ENCODE data around the gene COL8A1. TPM values are rescaled to one million over a fixed set of nuclear protein-coding genes. Genes with fewer than 3 reads are reported as not detected.

The COL8A1 gene
- total RNA-seq, 1 donor from 2014 or later: 23.1 TPM

DNA sequence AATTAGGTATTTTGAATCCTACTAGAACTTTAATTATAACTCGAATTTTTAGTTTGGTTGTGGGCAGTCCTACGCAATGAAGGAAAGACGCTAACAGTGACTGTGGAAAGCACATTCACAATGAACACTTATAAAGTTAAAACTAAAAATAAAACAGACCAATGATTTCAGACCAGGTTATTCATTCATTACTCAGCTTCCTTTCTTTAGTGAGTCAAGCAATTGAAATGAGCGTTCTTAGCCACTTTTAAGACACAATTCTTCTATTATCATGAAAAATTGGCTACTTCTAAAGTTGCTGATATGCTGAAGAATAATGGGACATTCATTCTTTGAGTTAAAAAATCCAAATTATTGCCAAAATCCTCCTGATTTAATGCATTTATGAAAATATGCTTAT lies 113.3 kb downstream of the COL8A1 start:
- no peaks in the 10 kb centered on the region for H3K36me3 ChIP-seq
- no peak overlapping the region for H3K4me3 ChIP-seq
- intact Hi-C loops (cut with DNase I): loop anchor here (10.0 kb wide), 1 partner anchor 727 kb away; no protein-coding TSS in a partner anchor
- no peaks in the 10 kb centered on the region for H3K27me3 ChIP-seq
- H3K4me1 ChIP-seq: no peaks in the 10 kb centered on the region
- no peaks in the 10 kb centered on the region for H3K9me3 ChIP-seq
- no peak overlapping the region for H3K27ac ChIP-seq
- no peak for DNase-seq (ENCODE audit: extremely low spot score in 2 of 2)
- TF ChIP-seq POLR2A (IDR thresholded peaks at IDR 0.05) (no peak), POLR2AphosphoS5 (IDR thresholded peaks at IDR 0.05; ENCODE audit: insufficient read depth in 1 of 2, low read depth in 1 of 2) (no peak)
- TF ChIP-seq, protein P1, sequence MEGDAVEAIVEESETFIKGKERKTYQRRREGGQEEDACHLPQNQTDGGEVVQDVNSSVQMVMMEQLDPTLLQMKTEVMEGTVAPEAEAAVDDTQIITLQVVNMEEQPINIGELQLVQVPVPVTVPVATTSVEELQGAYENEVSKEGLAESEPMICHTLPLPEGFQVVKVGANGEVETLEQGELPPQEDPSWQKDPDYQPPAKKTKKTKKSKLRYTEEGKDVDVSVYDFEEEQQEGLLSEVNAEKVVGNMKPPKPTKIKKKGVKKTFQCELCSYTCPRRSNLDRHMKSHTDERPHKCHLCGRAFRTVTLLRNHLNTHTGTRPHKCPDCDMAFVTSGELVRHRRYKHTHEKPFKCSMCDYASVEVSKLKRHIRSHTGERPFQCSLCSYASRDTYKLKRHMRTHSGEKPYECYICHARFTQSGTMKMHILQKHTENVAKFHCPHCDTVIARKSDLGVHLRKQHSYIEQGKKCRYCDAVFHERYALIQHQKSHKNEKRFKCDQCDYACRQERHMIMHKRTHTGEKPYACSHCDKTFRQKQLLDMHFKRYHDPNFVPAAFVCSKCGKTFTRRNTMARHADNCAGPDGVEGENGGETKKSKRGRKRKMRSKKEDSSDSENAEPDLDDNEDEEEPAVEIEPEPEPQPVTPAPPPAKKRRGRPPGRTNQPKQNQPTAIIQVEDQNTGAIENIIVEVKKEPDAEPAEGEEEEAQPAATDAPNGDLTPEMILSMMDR (IDR thresholded peaks at IDR 0.05): no peak

- Histone ChIP-seq H3K27me3 (no peaks in the 10 kb centered on the region), H3K9me3 (no peaks in the 10 kb centered on the region), H3K4me1 (no peaks in the 10 kb centered on the region), H3K36me3 (no peaks in the 10 kb centered on the region), H3K4me3 (no peak overlapping the region), H3K27ac (no peak overlapping the region)
- no peak for TF ChIP-seq POLR2A (IDR thresholded peaks at IDR 0.05)
- TF ChIP-seq, protein P1 (IDR thresholded peaks at IDR 0.05): peak in 2 of 3 experiments; percentile 35 to 45
- intact Hi-C loops (cut with DNase I): loop anchor here (10.0 kb wide), 1 partner anchor 729 kb away; no protein-coding TSS in a partner anchor
- no peak for DNase-seq (ENCODE audit: extremely low spot score in 2 of 2)
Observed at GRCh38 chr3:99753268-99753975, 115.0 kb downstream of the COL8A1 start.

DNA sequence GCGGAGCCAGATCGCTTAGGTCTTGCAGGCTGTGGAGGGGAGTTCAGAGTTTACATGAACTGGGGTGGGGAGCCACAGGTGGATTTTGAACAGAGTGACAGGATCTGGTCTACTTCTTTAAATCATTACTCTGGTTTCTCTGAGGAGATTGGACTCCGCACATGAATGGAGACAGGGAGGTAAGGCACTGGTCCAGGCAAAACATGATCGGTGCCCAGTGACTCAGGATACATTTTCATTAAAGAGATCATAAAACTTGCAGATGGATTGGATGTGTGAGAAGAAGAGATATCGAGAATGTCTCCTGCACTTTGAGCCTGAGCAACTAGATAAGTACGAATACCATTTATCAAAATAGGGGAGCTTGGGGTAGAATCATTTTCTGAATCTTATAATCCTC lies 117.4 kb downstream of the COL8A1 start:
- intact Hi-C loops (cut with DNase I): loop anchor here (10.0 kb wide), 1 partner anchor 731 kb away; no protein-coding TSS in a partner anchor
- H3K27me3 ChIP-seq: no peaks in the 10 kb centered on the region

GRCh38 chr3:99757966-99758365 lies 119.6 kb downstream of the COL8A1 start:
- Histone ChIP-seq H3K4me1 (no peaks in the 10 kb centered on the region), H3K36me3 (no peaks in the 10 kb centered on the region), H3K27me3 (no peaks in the 10 kb centered on the region), H3K9me3 (no peaks in the 10 kb centered on the region), H3K27ac (no peak overlapping the region), H3K4me3 (no peak overlapping the region)
- intact Hi-C loops (cut with DNase I): loop anchor here (10.0 kb wide), 1 partner anchor 733 kb away; no protein-coding TSS in a partner anchor
- DNase-seq (ENCODE audit: extremely low spot score in 2 of 2): no peak
- TF ChIP-seq POLR2AphosphoS5 (IDR thresholded peaks at IDR 0.05; ENCODE audit: insufficient read depth in 1 of 2, low read depth in 1 of 2): no peak
- TF ChIP-seq, protein P1 (IDR thresholded peaks at IDR 0.05): no peak
- no peak for TF ChIP-seq POLR2A (IDR thresholded peaks at IDR 0.05)

More for the DNA sequence above, 117.4 kb downstream of the COL8A1 start:
- H3K27ac ChIP-seq: no peak overlapping the region
- no peaks in the 10 kb centered on the region for H3K36me3 ChIP-seq
- no peak for DNase-seq (ENCODE audit: extremely low spot score in 2 of 2)
- no peaks in the 10 kb centered on the region for H3K4me1 ChIP-seq
- H3K4me3 ChIP-seq: no peak overlapping the region
- H3K9me3 ChIP-seq: no peaks in the 10 kb centered on the region
- TF ChIP-seq, protein P1 (IDR thresholded peaks at IDR 0.05): no peak

DNA sequence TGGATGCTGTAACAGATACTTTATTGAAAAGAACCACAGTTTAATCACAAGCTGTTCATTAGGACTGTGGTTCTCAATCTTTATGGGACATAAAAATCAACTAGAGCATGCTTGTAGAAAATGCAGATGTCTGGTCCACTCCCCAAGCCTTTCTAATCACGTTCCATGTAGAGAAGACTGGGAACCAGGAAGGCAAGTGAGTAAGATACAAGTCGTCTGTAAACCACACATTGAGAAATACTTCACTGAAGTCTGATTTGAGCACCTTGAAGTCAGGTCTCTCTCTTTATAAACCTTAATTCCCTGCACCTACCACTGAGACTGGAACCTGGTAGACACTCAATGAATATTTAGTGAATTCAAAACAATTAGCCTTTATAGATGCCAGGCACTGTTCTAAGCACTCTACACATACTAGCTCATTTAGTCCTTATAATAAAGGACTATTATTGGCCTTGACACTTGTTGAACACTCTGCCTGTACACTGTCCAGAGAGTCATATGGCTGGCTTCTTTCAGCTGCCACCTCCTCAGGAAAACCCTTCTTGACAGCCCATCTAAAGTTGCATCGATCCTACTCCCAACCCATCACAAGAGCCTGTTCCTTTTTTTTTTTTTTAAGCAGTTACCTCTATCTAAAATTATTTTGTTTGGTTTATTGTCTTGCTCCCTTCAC lies 120.2 kb downstream of the COL8A1 start:
- no peaks in the 10 kb centered on the region for H3K4me1 ChIP-seq
- no peaks in the 10 kb centered on the region for H3K27me3 ChIP-seq
- TF ChIP-seq, protein P1 (IDR thresholded peaks at IDR 0.05): no peak
- TF ChIP-seq POLR2A (IDR thresholded peaks at IDR 0.05) (no peak), POLR2AphosphoS5 (IDR thresholded peaks at IDR 0.05; ENCODE audit: insufficient read depth in 1 of 2, low read depth in 1 of 2) (no peak)
- no peak for DNase-seq (ENCODE audit: extremely low spot score in 2 of 2)
- H3K9me3 ChIP-seq: no peaks in the 10 kb centered on the region
- no peak overlapping the region for H3K27ac ChIP-seq
- H3K4me3 ChIP-seq: no peak overlapping the region
- intact Hi-C loops (cut with DNase I): loop anchor here (10.0 kb wide), 1 partner anchor 734 kb away; no protein-coding TSS in a partner anchor
- H3K36me3 ChIP-seq: no peaks in the 10 kb centered on the region

Data from vagina (tissue), 2 donors.